ENCODE results near the gene NAGLU. TPM values are rescaled to one million over a fixed set of nuclear protein-coding genes. Genes with fewer than 3 reads are reported as not detected.

NAGLU gene
- total RNA-seq, 2 experiments from 2014 or later: 7.8 TPM

DNA sequence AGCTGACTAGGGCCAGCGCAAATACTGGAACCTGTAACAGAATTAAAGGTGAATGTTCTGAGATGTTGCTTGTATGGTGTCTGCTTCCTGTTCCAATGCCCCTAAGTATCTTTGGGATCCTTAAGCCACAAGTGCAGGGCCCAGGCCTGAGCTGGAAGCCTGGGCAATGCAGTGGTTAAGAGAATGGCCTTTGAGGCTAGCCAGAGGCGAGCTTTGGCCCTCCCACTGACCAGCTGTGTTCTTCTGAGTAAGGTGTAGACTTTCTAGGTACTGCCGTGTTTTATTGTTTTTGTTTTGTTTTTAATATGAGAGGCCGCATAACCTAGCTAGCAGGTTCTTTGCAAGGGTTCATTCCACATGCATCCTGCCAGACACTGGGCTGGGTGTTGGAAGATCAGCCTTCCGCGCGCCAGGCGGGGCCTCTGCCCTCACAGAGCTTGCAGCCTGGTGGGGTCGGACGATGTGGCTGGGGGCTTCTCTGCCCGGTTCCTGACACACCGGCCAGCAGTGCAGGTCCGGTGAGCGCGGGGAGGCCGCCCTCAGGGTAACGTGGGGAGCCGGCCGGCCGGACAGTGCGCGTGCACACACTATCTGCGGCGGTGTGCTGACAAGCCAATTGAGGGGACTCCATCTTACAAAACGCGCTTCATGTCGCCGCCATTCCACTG, 30.3 kb downstream of the NAGLU start:
- intact Hi-C loops (cut with DNase I, micrococcal nuclease): loop anchor here in 1 of 2 experiments (2.0 kb wide), 1 partner anchor 42 kb away; the partner anchor contains the start of genes RETREG3 and TUBG1
- Histone ChIP-seq H3K4me1 (ENCODE audit: insufficient read depth, low read length) (peaks cover 70% of the 10 kb centered on the region), H3K9me3 (ENCODE audit: control insufficient read depth in 1 of 2, insufficient read depth in 1 of 2, low read length in 2 of 2) (no peaks in the 10 kb centered on the region), H3K27ac (ENCODE audit: low read depth in 1 of 2, low read length in 2 of 2) (peak overlapping the region; percentile 81 to 86), H3K27me3 (ENCODE audit: control insufficient read depth in 1 of 2, insufficient read depth in 2 of 2, low read length in 2 of 2) (no peaks in the 10 kb centered on the region), H3K4me3 (ENCODE audit: low read length) (peak overlapping the region; percentile 96), H3K36me3 (ENCODE audit: insufficient read depth, low read length) (peaks cover 62% of the 10 kb centered on the region)
- CTCF ChIA-PET: interaction anchor here (0.8 to 4.6 kb wide), 2 partner anchors 11 to 197 kb away, joined by 3 to 45 read pairs; partner anchors contain the start of gene PSMC3IP
- Mint-ChIP-seq H3K27me3 (no peaks in the 10 kb centered on the region), H3K36me3 (ENCODE audit: low read depth) (peaks cover 80% of the 10 kb centered on the region), H3K9me3 (no peaks in the 10 kb centered on the region), H3K4me3 (peak overlapping the region; percentile 97), H3K27ac (peak overlapping the region; percentile 96), H3K4me1 (ENCODE audit: low read depth) (peaks cover 47% of the 10 kb centered on the region)
- POLR2A ChIA-PET: interaction anchor here (0.6 to 2.6 kb wide), 8 partner anchors 11 to 878 kb away, joined by 3 to 26 read pairs (median 6); partner anchors contain the start of genes EIF1, NAGLU, ODAD4 and PSMC3IP
- peak in 1 of 14 experiments; percentile 26 for DNase-seq
- ATAC-seq (ENCODE audit: poor library complexity): no peak
- TF ChIP-seq, protein P1, sequence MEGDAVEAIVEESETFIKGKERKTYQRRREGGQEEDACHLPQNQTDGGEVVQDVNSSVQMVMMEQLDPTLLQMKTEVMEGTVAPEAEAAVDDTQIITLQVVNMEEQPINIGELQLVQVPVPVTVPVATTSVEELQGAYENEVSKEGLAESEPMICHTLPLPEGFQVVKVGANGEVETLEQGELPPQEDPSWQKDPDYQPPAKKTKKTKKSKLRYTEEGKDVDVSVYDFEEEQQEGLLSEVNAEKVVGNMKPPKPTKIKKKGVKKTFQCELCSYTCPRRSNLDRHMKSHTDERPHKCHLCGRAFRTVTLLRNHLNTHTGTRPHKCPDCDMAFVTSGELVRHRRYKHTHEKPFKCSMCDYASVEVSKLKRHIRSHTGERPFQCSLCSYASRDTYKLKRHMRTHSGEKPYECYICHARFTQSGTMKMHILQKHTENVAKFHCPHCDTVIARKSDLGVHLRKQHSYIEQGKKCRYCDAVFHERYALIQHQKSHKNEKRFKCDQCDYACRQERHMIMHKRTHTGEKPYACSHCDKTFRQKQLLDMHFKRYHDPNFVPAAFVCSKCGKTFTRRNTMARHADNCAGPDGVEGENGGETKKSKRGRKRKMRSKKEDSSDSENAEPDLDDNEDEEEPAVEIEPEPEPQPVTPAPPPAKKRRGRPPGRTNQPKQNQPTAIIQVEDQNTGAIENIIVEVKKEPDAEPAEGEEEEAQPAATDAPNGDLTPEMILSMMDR (IDR thresholded peaks at IDR 0.05): no peak

DNA sequence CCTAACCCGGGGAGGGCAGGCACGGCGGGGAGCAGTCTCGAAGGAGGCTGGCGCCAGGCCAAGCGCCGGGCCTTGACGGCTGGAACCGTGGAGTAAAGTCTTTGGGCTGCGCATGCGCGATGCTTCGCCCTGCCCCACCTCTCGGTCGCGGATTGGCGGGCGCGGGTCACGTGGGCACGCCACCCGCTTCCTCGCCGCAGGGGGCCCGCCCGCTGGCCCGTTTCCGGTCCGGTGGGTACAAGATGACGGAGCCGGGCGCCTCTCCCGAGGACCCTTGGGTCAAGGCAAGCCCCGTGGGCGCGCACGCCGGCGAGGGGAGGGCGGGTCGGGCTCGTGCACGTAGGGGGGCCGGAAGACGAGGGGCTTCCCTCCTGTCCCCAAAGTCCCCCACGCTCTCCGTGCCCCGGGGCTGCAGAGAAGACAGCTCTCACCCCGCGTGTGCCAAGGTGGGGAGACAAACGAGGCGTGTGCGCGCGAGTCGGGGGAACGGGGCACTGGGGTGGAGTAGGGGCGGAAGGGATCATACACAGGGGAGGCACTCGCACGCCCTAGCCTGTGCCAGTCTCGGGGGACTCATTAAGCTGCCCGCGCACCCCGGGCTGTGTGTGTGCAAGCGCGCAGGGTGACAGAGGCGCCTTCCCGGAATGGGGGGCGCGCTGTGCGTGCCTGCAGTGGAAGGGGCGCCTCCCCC, 31.0 kb downstream of the NAGLU start, which contains the start of gene MLX:
MLX (plus strand) TSS at position 218 of the 691 bp plus-strand sequence; CDS start at position 243, 25 bp downstream.
- intact Hi-C loops (cut with DNase I, micrococcal nuclease): loop anchor here in 1 of 2 experiments (2.0 kb wide), 1 partner anchor 42 kb away; the partner anchor contains the start of genes RETREG3 and TUBG1
- no peaks in the 10 kb centered on the region for H3K9me3 ChIP-seq (ENCODE audit: control insufficient read depth in 1 of 2, insufficient read depth in 1 of 2, low read length in 2 of 2)
- ChIA-PET CTCF (interaction anchor here (0.8 to 4.6 kb wide), 3 partner anchors 11 to 20 kb away, joined by 3 to 45 read pairs (median 3); partner anchors contain the start of gene PSMC3IP), POLR2A (interaction anchor here (0.6 to 2.6 kb wide), 11 partner anchors 11 to 879 kb away, joined by 3 to 26 read pairs (median 6); partner anchors contain the start of genes EIF1, NAGLU, ODAD4 and PSMC3IP)
- TF ChIP-seq, protein P1 (IDR thresholded peaks at IDR 0.05): no peak
- no peaks in the 10 kb centered on the region for H3K27me3 ChIP-seq (ENCODE audit: control insufficient read depth in 1 of 2, insufficient read depth in 2 of 2, low read length in 2 of 2)
- H3K36me3 ChIP-seq (ENCODE audit: insufficient read depth, low read length): peaks cover 69% of the 10 kb centered on the region
- Mint-ChIP-seq H3K4me3 (peak within 1 kb of the TSS; percentile 97), H3K4me1 (ENCODE audit: low read depth) (peaks cover 42% of the 10 kb centered on the region), H3K36me3 (ENCODE audit: low read depth) (peaks cover 83% of the 10 kb centered on the region), H3K9me3 (no peaks in the 10 kb centered on the region), H3K27me3 (no peaks in the 10 kb centered on the region), H3K27ac (peak within 1 kb of the TSS; percentile 96)
- H3K4me1 ChIP-seq (ENCODE audit: insufficient read depth, low read length): peaks cover 64% of the 10 kb centered on the region
- H3K4me3 ChIP-seq (ENCODE audit: low read length): peak within 1 kb of the TSS; percentile 96
- DNase-seq (peak; percentile 83 to 97 (median 90)), ATAC-seq (ENCODE audit: poor library complexity) (peak; percentile 68)
- H3K27ac ChIP-seq (ENCODE audit: low read depth in 1 of 2, low read length in 2 of 2): peak within 1 kb of the TSS; percentile 83 to 86
